HCT116 (cell line): ENCODE measurements around the gene SLC30A3. TPM values are rescaled to one million over a fixed set of nuclear protein-coding genes. Genes with fewer than 3 reads are reported as not detected.

Experiments used
- ATAC-seq: fragments of 200-7000 bp; cut with Tn5 transposase; 2 replicates; pipeline ENCODE4 v1.9.1; 2020; ENCODE audit warnings: mild to moderate bottlenecking, moderate library complexity
- BruUV-seq: library from RNA; stranded (reverse); fragments of 400-500 nt; replicated peaks from 2 replicates; lab custom pipeline; 2021; lab: Mats Ljungman, UMichigan
- CTCF ChIA-PET: fragments of 300-600 bp; sonication (Branson Sonifier 250); formaldehyde crosslinking; loops from one replicate; lab custom pipeline; 2021; ENCODE audit warnings: antibody characterized with exemption; lab: Charles Lee
- POLR2A ChIA-PET: fragments of 300-600, 350-600 bp; sonication (Branson Sonifier 250); formaldehyde crosslinking; loops from one replicate; lab custom pipeline; 2021; ENCODE audit warnings: antibody characterized with exemption; lab: Charles Lee
- RAD21 ChIA-PET, 2 experiments: fragments of 300-600 bp; sonication (Branson Sonifier 250); formaldehyde crosslinking; loops; one replicate each; lab custom pipeline; 2023; ENCODE audit warnings: low total read pairs in 2 of 2; ENCODE audit not compliant: uncharacterized antibody in 2 of 2, unreplicated experiment in 2 of 2, low non-redundant PET in 1 of 2; lab: Charles Lee
- DNase-seq: peaks from one replicate; pipeline ENCODE4 v3.0.0-alpha.2; 2010; ENCODE audit warnings: low read depth, low spot score
- H2AFZ ChIP-seq: fragments of 200-600 bp; shearing (Covaris generic), sonication (generic); 2 replicates; pipeline ENCODE4 v1.6.1; 2017; ENCODE audit warnings: low read depth, mixed run types, mixed read lengths, antibody characterized with exemption, low read length; ENCODE audit not compliant: poor library complexity, severe bottlenecking
- H3K27ac ChIP-seq: 2 replicates; pipeline ENCODE4 v1.5.1; 2012; ENCODE audit warnings: low read depth, low read length
- H3K27me3 ChIP-seq: fragments of 200-600 bp; sonication (generic); 2 replicates; pipeline ENCODE4 v1.6.1; 2016; ENCODE audit warnings: mixed run types, low read length, mixed read lengths; ENCODE audit not compliant: insufficient read depth
- H3K36me3 ChIP-seq, 2 experiments: fragments of 200-500 bp in 1 of 2; fragments of 200-600 bp in 1 of 2; sonication (Bioruptor generic) in 1 of 2; sonication (generic) in 1 of 2; 2 replicates each; pipeline versions ENCODE4 v1.5.1 to v1.6.1; 2014 to 2016; ENCODE audit warnings: low read length in 2 of 2, inconsistent platforms in 1 of 2, mixed read lengths in 1 of 2, mixed run types in 1 of 2; ENCODE audit not compliant: insufficient read depth in 2 of 2, control insufficient read depth in 1 of 2
- H3K4me1 ChIP-seq, 2 experiments: fragments of 200-600 bp in 1 of 2; sonication (generic) in 1 of 2; 2 replicates each; pipeline versions ENCODE4 v1.5.1 to v1.6.1; 2012 to 2017; ENCODE audit warnings: low read length in 2 of 2, inconsistent platforms in 1 of 2, mild to moderate bottlenecking in 1 of 2, mixed read lengths in 1 of 2, mixed run types in 1 of 2, moderate library complexity in 1 of 2; ENCODE audit not compliant: insufficient read depth in 2 of 2, control insufficient read depth in 1 of 2
- H3K4me2 ChIP-seq: fragments of 200-600 bp; sonication (generic); 2 replicates; pipeline ENCODE4 v1.6.1; 2017; ENCODE audit warnings: mixed run types, low read length, mixed read lengths
- H3K4me3 ChIP-seq, 2 experiments: fragments of 200-600 bp in 1 of 2; sonication (generic) in 1 of 2; replicated peaks in 1 of 2; 2 replicates each; pipeline ENCODE4 v1.5.1; 2011 to 2016; ENCODE audit warnings: low read length in 2 of 2, control low read depth in 1 of 2, low read depth in 1 of 2, mild to moderate bottlenecking in 1 of 2, mixed read lengths in 1 of 2, mixed run types in 1 of 2
- H3K79me2 ChIP-seq: fragments of 200-600 bp; sonication (generic); 2 replicates; pipeline ENCODE4 v1.6.1; 2017; ENCODE audit warnings: mild to moderate bottlenecking, mixed run types, low read length, moderate library complexity, mixed read lengths; ENCODE audit not compliant: insufficient read depth
- H3K9ac ChIP-seq: fragments of 200-600 bp; sonication (generic); 2 replicates; pipeline ENCODE4 v1.6.1; 2016; ENCODE audit warnings: low read length, mixed read lengths
- H3K9me2 ChIP-seq: fragments of 200-600 bp; sonication (generic), shearing (Covaris generic); 2 replicates; pipeline ENCODE4 v1.6.1; 2017; ENCODE audit warnings: mixed run types, mild to moderate bottlenecking, moderate library complexity; ENCODE audit not compliant: insufficient read depth
- H3K9me3 ChIP-seq, 2 experiments: fragments of 200-500 bp in 1 of 2; fragments of 200-600 bp in 1 of 2; sonication (Bioruptor generic) in 1 of 2; sonication (generic) in 1 of 2; 2 replicates each; pipeline ENCODE4 v1.6.1; 2014 to 2017; ENCODE audit warnings: low read length in 2 of 2, mixed read lengths in 2 of 2, inconsistent platforms in 1 of 2, low read depth in 1 of 2, mild to moderate bottlenecking in 1 of 2, mixed run types in 1 of 2, moderate library complexity in 1 of 2; ENCODE audit not compliant: control insufficient read depth in 1 of 2, insufficient read depth in 1 of 2
- H4K20me1 ChIP-seq: fragments of 200-600 bp; sonication (generic), shearing (Covaris generic); 2 replicates; pipeline ENCODE4 v1.6.1; 2017; ENCODE audit warnings: mixed run types, mild to moderate bottlenecking, moderate library complexity; ENCODE audit not compliant: insufficient read depth
- ELF1 ChIP-seq: IDR thresholded peaks from 2 replicates; pipeline ENCODE4 v1.6.1; 2012; ENCODE audit warnings: low read depth, borderline replicate concordance
- EZH2 ChIP-seq: fragments of 200-600 bp; sonication (generic); IDR thresholded peaks from 2 replicates; pipeline ENCODE4 v1.6.1; 2017; ENCODE audit warnings: antibody characterized with exemption, mixed run types
- EZH2phosphoT487 ChIP-seq: fragments of 200-600 bp; IDR thresholded peaks from 2 replicates; pipeline ENCODE4 v1.6.1; 2018; ENCODE audit warnings: antibody characterized with exemption, borderline replicate concordance
- FOSL1 ChIP-seq: IDR thresholded peaks from 2 replicates; pipeline ENCODE4 v1.6.1; 2012; ENCODE audit warnings: low read depth
- MAX ChIP-seq: IDR thresholded peaks from 2 replicates; pipeline ENCODE4 v1.6.1; 2012
- RAD21 ChIP-seq: IDR thresholded peaks from 2 replicates; pipeline ENCODE4 v1.6.1; 2012; ENCODE audit warnings: low read depth, mild to moderate bottlenecking
- SIN3A ChIP-seq: IDR thresholded peaks from 2 replicates; pipeline ENCODE4 v1.6.1; 2012; ENCODE audit warnings: low read depth
- intact Hi-C: fragments of 100-400 bp; cut with micrococcal nuclease; formaldehyde crosslinking; loops from 2 replicates; pipeline ENCODE4 v1.10.0; 2022
- total RNA-seq: library from RNA; stranded (reverse); gene quantifications from one replicate; pipeline ENCODE4 v1.2.1, GENCODE V29; 2021; ENCODE audit not compliant: unreplicated experiment

The SLC30A3 gene
- total RNA-seq, 1 experiment from 2014 or later, result 20.5 TPM

- TF ChIP-seq MAX, result no peak
These were observed 44.9 kb upstream of the SLC30A3 start (continued) for GRCh38 chr2:27307545-27308358.

- no peaks in the 10 kb centered on the region for H3K9me3 ChIP-seq
- ATAC-seq (no peak), DNase-seq (no peak)
- ChIA-PET CTCF (no interaction called here), RAD21 (no interaction called here), POLR2A (no interaction called here)
- no peak overlapping the region for H3K4me2 ChIP-seq
- H3K36me3 ChIP-seq, result peaks cover 0 to 5% of the 10 kb centered on the region in 2 experiments; a peak in 1 of 4 replicates
- no TSS peak for BruUV-seq
- no peaks in the 10 kb centered on the region for H4K20me1 ChIP-seq
- H3K9ac ChIP-seq, result no peak overlapping the region
- intact Hi-C loops, result no loop called here
- H3K9me2 ChIP-seq, result no peaks in the 10 kb centered on the region
- H3K4me1 ChIP-seq, result peaks cover 0 to 8% of the 10 kb centered on the region in 2 experiments; a peak in 3 of 4 replicates
- no peak overlapping the region for H3K4me3 ChIP-seq
- no peaks in the 10 kb centered on the region for H3K27me3 ChIP-seq
- no peak overlapping the region for H2AFZ ChIP-seq
- TF ChIP-seq ELF1 (no peak), EZH2 (no peak), SIN3A (no peak), RAD21 (no peak), FOSL1 (no peak), EZH2phosphoT487 (no peak)
- H3K27ac ChIP-seq, result no peak overlapping the region
- H3K79me2 ChIP-seq, result no peaks in the 10 kb centered on the region
These were observed 44.4 kb upstream of the SLC30A3 start for GRCh38 chr2:27307287-27307544.
